ENCODE data around the gene PTRH1. TPM values are rescaled to one million over a fixed set of nuclear protein-coding genes. Genes with fewer than 3 reads are reported as not detected.
A peak's percentile ranks its signal among the peaks of the same experiment; 100 is the strongest.

PTRH1 gene
- total RNA-seq, 1 experiment from 2014 or later: 8.7 TPM

- Histone ChIP-seq H3K9me3 (no peaks in the 10 kb centered on the region), H3K36me3 (ENCODE audit: control insufficient read depth, insufficient read depth, low read length) (no peaks in the 10 kb centered on the region), H3K27me3 (replicated peaks; ENCODE audit: control insufficient read depth, insufficient read depth, low read length) (no peaks in the 10 kb centered on the region), H3K4me1 (no peaks in the 10 kb centered on the region; the same call in 1 of the 2 replicates), H3K4me3 (ENCODE audit: low read depth, low read length) (no peak overlapping the region)
- ChIA-PET POLR2A (no interaction called here), CTCF (no interaction called here)
- Mint-ChIP-seq H3K4me1 (ENCODE audit: low read depth, unreplicated experiment) (no peaks in the 10 kb centered on the region), H3K27ac (ENCODE audit: unreplicated experiment) (no peak overlapping the region), H3K4me3 (ENCODE audit: unreplicated experiment) (no peak overlapping the region), H3K27me3 (ENCODE audit: insufficient read depth, unreplicated experiment) (no peaks in the 10 kb centered on the region), H3K9me3 (ENCODE audit: unreplicated experiment) (peaks cover 9% of the 10 kb centered on the region), H3K36me3 (ENCODE audit: insufficient read depth, unreplicated experiment) (no peaks in the 10 kb centered on the region)
- intact Hi-C loops (cut with micrococcal nuclease; ENCODE audit: unreplicated experiment): no loop called here
- DNase-seq: no peak
- TF ChIP-seq, protein P1, sequence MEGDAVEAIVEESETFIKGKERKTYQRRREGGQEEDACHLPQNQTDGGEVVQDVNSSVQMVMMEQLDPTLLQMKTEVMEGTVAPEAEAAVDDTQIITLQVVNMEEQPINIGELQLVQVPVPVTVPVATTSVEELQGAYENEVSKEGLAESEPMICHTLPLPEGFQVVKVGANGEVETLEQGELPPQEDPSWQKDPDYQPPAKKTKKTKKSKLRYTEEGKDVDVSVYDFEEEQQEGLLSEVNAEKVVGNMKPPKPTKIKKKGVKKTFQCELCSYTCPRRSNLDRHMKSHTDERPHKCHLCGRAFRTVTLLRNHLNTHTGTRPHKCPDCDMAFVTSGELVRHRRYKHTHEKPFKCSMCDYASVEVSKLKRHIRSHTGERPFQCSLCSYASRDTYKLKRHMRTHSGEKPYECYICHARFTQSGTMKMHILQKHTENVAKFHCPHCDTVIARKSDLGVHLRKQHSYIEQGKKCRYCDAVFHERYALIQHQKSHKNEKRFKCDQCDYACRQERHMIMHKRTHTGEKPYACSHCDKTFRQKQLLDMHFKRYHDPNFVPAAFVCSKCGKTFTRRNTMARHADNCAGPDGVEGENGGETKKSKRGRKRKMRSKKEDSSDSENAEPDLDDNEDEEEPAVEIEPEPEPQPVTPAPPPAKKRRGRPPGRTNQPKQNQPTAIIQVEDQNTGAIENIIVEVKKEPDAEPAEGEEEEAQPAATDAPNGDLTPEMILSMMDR (IDR thresholded peaks at IDR 0.05; ENCODE audit: insufficient read depth in 1 of 2, low read depth in 1 of 2, low read length in 1 of 2, severe bottlenecking in 1 of 2, unreplicated experiment in 1 of 2): no peak
- BruUV-seq (replicated peaks): no TSS peak
Observed at GRCh38 chr9:127710204-127710783, 5.2 kb downstream of the PTRH1 start.

- Mint-ChIP-seq H3K36me3 (ENCODE audit: insufficient read depth, unreplicated experiment) (no peaks in the 10 kb centered on the region), H3K27ac (ENCODE audit: unreplicated experiment) (no peak overlapping the region), H3K4me1 (ENCODE audit: low read depth, unreplicated experiment) (no peaks in the 10 kb centered on the region), H3K4me3 (ENCODE audit: unreplicated experiment) (no peak overlapping the region), H3K9me3 (ENCODE audit: unreplicated experiment) (peaks cover 9% of the 10 kb centered on the region), H3K27me3 (ENCODE audit: insufficient read depth, unreplicated experiment) (no peaks in the 10 kb centered on the region)
- Histone ChIP-seq H3K9me3 (no peaks in the 10 kb centered on the region), H3K4me1 (no peaks in the 10 kb centered on the region), H3K27me3 (replicated peaks; ENCODE audit: control insufficient read depth, insufficient read depth, low read length) (no peaks in the 10 kb centered on the region), H3K36me3 (ENCODE audit: control insufficient read depth, insufficient read depth, low read length) (no peaks in the 10 kb centered on the region), H3K4me3 (ENCODE audit: low read depth, low read length) (no peak overlapping the region)
- ChIA-PET CTCF (no interaction called here), POLR2A (no interaction called here)
- BruUV-seq (replicated peaks): no TSS peak
- TF ChIP-seq, protein P1 (IDR thresholded peaks at IDR 0.05; ENCODE audit: insufficient read depth in 1 of 2, low read depth in 1 of 2, low read length in 1 of 2, severe bottlenecking in 1 of 2, unreplicated experiment in 1 of 2): no peak
- DNase-seq: no peak
- intact Hi-C loops (cut with micrococcal nuclease; ENCODE audit: unreplicated experiment): no loop called here
Observed at GRCh38 chr9:127708952-127709587, 6.4 kb downstream of the PTRH1 start.

GRCh38 chr9:127707766-127708165 is 7.7 kb downstream of the PTRH1 start:
- H3K4me1 Mint-ChIP-seq (ENCODE audit: low read depth, unreplicated experiment): no peaks in the 10 kb centered on the region
- H3K36me3 Mint-ChIP-seq (ENCODE audit: insufficient read depth, unreplicated experiment): no peaks in the 10 kb centered on the region
- H3K9me3 Mint-ChIP-seq (ENCODE audit: unreplicated experiment): peaks cover 9% of the 10 kb centered on the region
- no peaks in the 10 kb centered on the region for H3K27me3 Mint-ChIP-seq (ENCODE audit: insufficient read depth, unreplicated experiment)
- no peak overlapping the region for H3K4me3 Mint-ChIP-seq (ENCODE audit: unreplicated experiment)
- H3K27ac Mint-ChIP-seq (ENCODE audit: unreplicated experiment): no peak overlapping the region
- Histone ChIP-seq H3K4me3 (ENCODE audit: low read depth, low read length) (no peak overlapping the region), H3K36me3 (ENCODE audit: control insufficient read depth, insufficient read depth, low read length) (no peaks in the 10 kb centered on the region), H3K9me3 (no peaks in the 10 kb centered on the region), H3K4me1 (no peaks in the 10 kb centered on the region), H3K27me3 (replicated peaks; ENCODE audit: control insufficient read depth, insufficient read depth, low read length) (no peaks in the 10 kb centered on the region)
- DNase-seq: no peak
- BruUV-seq (replicated peaks): no TSS peak
- intact Hi-C loops (cut with micrococcal nuclease; ENCODE audit: unreplicated experiment): no loop called here
- TF ChIP-seq, protein P1 (IDR thresholded peaks at IDR 0.05; ENCODE audit: insufficient read depth in 1 of 2, low read depth in 1 of 2, low read length in 1 of 2, severe bottlenecking in 1 of 2, unreplicated experiment in 1 of 2): peak in 1 of 2 experiments; percentile 4
- CTCF ChIA-PET: no interaction called here
- POLR2A ChIA-PET: no interaction called here

Measured in Caco-2 (cell line).